Activated T-helper 2 cell treated with anti-CD3 and anti-CD28 coated beads, Interferon-gamma antibody, Interleukin-2, Interleukin-4, amounts not matched to agents 10 μg/mL and 5 μg/mL and 100 μg/mL, durations not matched to agents 14 hours and 24 hours and 36 hours (primary cell): ENCODE measurements around the gene ARR3. TPM values are rescaled to one million over a fixed set of nuclear protein-coding genes. Genes with fewer than 3 reads are reported as not detected.
A peak's percentile ranks its signal among the peaks of the same experiment; 100 is the strongest.
"Not testable (repeated sequence)": the region's sequence is repeated elsewhere in the genome, so short reads cannot be mapped to it uniquely, and the experiment has no call there.

Source experiments
- DNase-seq: peaks from one replicate; pipeline ENCODE4 v3.0.0; 2021; ENCODE audit warnings: low spot score
- H3K27ac Mint-ChIP-seq: one replicate; pipeline ENCODE4 v1.8.0; 2021; ENCODE audit warnings: mixed read lengths
- H3K27me3 Mint-ChIP-seq: one replicate; pipeline ENCODE4 v1.8.0; 2021; ENCODE audit warnings: low read depth, mixed read lengths
- H3K36me3 Mint-ChIP-seq: one replicate; pipeline ENCODE4 v1.8.0; 2021; ENCODE audit warnings: low read depth, mixed read lengths
- H3K4me1 Mint-ChIP-seq: one replicate; pipeline ENCODE4 v1.8.0; 2021; ENCODE audit warnings: low read depth, mixed read lengths
- H3K4me3 Mint-ChIP-seq: one replicate; pipeline ENCODE4 v1.8.0; 2021; ENCODE audit warnings: low read depth, mild to moderate bottlenecking, moderate library complexity, mixed read lengths
- H3K9me3 Mint-ChIP-seq: one replicate; pipeline ENCODE4 v1.8.0; 2021; ENCODE audit warnings: mixed read lengths
- intact Hi-C: fragments of 100-400 bp; cut with micrococcal nuclease; formaldehyde crosslinking; loops from one replicate; pipeline ENCODE4 v1.15.1; 2023
- total RNA-seq: library from RNA; stranded (reverse); gene quantifications from 2 replicates; pipeline ENCODE4 v1.2.3, GENCODE V29; 2022

Gene ARR3
- total RNA-seq, 1 donor from 2014 or later, result not detected

GRCh38 chrX:70289793-70290770 lies 21.9 kb downstream of the ARR3 start, which contains the start of the genes KIF4A and PDZD11:
Gene KIF4A (plus strand): TSS chrX:70290104. CDS start chrX:70290459, 355 bp downstream.
Gene PDZD11 (minus strand): TSS chrX:70289927. CDS start chrX:70289341, 586 bp downstream.
- Mint-ChIP-seq H3K36me3 (peaks cover 33% of the 10 kb centered on the region), H3K4me1 (peaks cover 23% of the 10 kb centered on the region), H3K27ac (peak within 1 kb of the TSS; percentile 85), H3K27me3 (no peaks in the 10 kb centered on the region), H3K9me3 (no peaks in the 10 kb centered on the region), H3K4me3 (peak within 1 kb of the TSS; percentile 93)
- intact Hi-C loops, result loop anchor here (1.0 to 2.0 kb wide), 2 partner anchors 47 to 157 kb away; partner anchors contain the start of gene IGBP1
- peak; percentile 83 for DNase-seq

- peaks cover 23% of the 10 kb centered on the region for H3K4me1 Mint-ChIP-seq
These were observed 24.7 kb downstream of the ARR3 start for GRCh38 chrX:70292788-70293187.

DNA sequence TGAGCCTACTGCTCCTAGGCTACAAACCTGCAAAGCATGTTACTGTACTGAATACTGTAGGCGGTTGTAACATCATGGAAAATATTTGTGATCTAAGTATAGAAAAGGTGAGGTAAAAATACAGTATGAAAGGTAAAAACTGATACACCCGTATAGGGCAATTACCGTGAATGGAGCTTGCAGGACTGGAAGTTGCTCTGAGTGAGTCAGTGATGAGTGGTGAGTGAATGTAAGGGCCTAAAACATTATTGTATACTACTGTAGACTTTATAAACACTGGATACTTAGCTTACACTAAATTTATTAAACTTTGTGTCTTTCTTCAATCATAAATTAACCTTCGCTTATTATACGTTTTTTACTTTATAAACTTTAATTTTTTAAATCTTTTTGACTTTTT lies 25.5 kb downstream of the ARR3 start:
- no peaks in the 10 kb centered on the region for H3K9me3 Mint-ChIP-seq
- peaks cover 16% of the 10 kb centered on the region for H3K36me3 Mint-ChIP-seq
- H3K4me1 Mint-ChIP-seq, result peaks cover 23% of the 10 kb centered on the region
- no peak for DNase-seq
- H3K27me3 Mint-ChIP-seq, result no peaks in the 10 kb centered on the region
- H3K27ac Mint-ChIP-seq, result no peak overlapping the region
- intact Hi-C loops, result no loop called here
- H3K4me3 Mint-ChIP-seq, result no peak overlapping the region

More at GRCh38 chrX:70292788-70293187, 24.7 kb downstream of the ARR3 start:
- no peaks in the 10 kb centered on the region for H3K9me3 Mint-ChIP-seq
- H3K36me3 Mint-ChIP-seq, result peaks cover 20% of the 10 kb centered on the region
- no peaks in the 10 kb centered on the region for H3K27me3 Mint-ChIP-seq
- intact Hi-C loops, result no loop called here
- no peak overlapping the region for H3K27ac Mint-ChIP-seq
- H3K4me3 Mint-ChIP-seq, result peak overlapping the region; percentile 52
- DNase-seq, result no peak

DNA sequence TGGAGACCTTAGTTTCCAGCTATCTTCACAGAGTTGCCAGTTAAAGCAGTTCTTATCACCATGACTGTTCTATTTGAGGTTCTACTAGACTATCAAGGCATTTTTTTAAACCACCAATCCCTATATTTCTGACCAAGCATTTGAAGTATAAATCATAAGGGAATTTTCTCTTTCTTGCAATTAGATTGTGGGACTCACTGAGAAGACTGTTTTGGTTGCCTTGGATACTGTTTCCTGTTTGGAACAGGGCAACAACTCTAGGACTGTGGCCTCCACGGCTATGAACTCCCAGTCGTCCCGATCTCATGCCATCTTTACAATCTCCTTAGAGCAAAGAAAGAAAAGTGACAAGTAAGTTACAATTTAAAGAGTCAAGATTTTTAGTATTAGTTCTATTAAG lies 33.6 kb downstream of the ARR3 start:
- Mint-ChIP-seq H3K36me3 (peaks cover 59% of the 10 kb centered on the region), H3K4me3 (no peak overlapping the region), H3K9me3 (no peaks in the 10 kb centered on the region), H3K4me1 (peaks cover 19% of the 10 kb centered on the region), H3K27ac (peak overlapping the region; percentile 33), H3K27me3 (no peaks in the 10 kb centered on the region)
- no peak for DNase-seq
- intact Hi-C loops, result no loop called here

DNA sequence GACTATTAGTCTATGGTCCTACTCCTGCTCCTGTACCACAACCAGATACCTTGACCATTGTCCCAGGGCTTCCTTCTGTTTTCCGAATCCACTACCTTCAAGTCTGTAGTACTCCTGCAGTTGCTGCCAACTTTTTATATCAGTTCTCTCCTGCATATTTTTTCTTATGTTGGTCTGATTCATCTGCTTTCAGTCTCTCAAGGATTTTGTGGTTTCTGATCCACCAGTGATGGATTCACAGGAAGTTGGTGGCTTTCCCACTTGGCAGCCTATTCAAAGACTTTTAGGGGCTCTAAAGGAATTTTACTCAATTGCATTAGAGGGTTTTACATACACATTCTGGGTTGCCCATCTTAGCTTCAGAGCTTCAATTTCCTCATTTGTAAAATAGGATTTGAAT lies 45.4 kb downstream of the ARR3 start:
- peaks cover 26% of the 10 kb centered on the region for H3K36me3 Mint-ChIP-seq
- no peak for DNase-seq
- no peak overlapping the region for H3K4me3 Mint-ChIP-seq
- intact Hi-C loops, result no loop called here
- H3K4me1 Mint-ChIP-seq, result peaks cover 6% of the 10 kb centered on the region
- H3K27me3 Mint-ChIP-seq, result no peaks in the 10 kb centered on the region
- H3K27ac Mint-ChIP-seq, result no peak overlapping the region
- no peaks in the 10 kb centered on the region for H3K9me3 Mint-ChIP-seq

DNA sequence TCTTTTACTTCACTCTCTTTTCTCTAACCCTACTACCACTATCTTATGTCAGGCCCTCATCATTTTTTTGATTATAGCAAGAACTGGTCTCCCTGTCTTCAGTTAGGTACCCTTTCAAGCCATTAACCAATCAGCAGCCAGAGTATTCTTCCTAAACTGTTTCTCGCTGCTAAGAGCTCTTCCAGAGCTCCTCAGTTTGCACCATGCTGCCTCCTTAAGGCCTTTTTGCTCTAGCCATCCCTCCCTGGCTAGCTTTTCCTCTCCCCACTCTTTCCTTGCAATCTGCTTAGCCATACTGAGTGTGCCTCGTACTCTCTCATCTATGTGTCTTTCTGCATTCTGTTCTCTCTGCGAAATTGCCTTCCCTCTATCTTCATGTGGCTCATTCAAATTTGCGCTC lies 54.6 kb downstream of the ARR3 start:
- no peak for DNase-seq
- Mint-ChIP-seq H3K27me3 (no peaks in the 10 kb centered on the region), H3K36me3 (peaks cover 17% of the 10 kb centered on the region), H3K27ac (no peak overlapping the region), H3K4me1 (peaks cover 2% of the 10 kb centered on the region), H3K4me3 (no peak overlapping the region), H3K9me3 (no peaks in the 10 kb centered on the region)
- intact Hi-C loops, result no loop called here

- H3K4me3 Mint-ChIP-seq, H3K27ac Mint-ChIP-seq, H3K9me3 Mint-ChIP-seq, intact Hi-C loops, DNase-seq, H3K27me3 Mint-ChIP-seq, H3K4me1 Mint-ChIP-seq: not testable (repeated sequence)
- H3K36me3 Mint-ChIP-seq, result peaks cover 18% of the 10 kb centered on the region
These were observed 55.5 kb downstream of the ARR3 start for GRCh38 chrX:70323628-70324027.

GRCh38 chrX:70324326-70324725 lies 56.2 kb downstream of the ARR3 start:
- Mint-ChIP-seq H3K4me3 (no peak overlapping the region), H3K27ac (no peak overlapping the region)
- no peak for DNase-seq

DNA sequence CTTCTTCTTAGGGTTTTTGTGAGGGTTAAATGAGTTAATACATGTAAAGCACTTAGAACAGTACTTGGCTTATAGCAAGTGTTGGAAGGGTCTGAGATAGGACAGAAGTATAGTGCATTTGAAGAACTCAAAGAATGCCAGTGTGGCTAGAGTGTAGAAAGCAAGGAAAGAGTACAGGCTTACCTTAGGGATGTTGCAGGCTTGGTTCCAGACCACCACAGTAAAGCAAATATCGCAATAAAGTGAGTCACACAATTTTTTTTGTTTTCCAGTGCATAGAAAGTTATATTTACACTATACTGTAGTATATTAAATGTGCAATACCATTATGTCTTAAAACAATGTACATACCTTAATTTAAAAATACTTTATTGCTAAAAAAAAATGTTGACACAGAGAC lies 63.0 kb downstream of the ARR3 start:
- Mint-ChIP-seq H3K4me1 (peaks cover 3% of the 10 kb centered on the region), H3K36me3 (peaks cover 44% of the 10 kb centered on the region), H3K4me3 (no peak overlapping the region), H3K27ac (no peak overlapping the region), H3K9me3 (no peaks in the 10 kb centered on the region), H3K27me3 (no peaks in the 10 kb centered on the region)
- intact Hi-C loops, result no loop called here
- DNase-seq, result no peak

More at GRCh38 chrX:70324326-70324725, 56.2 kb downstream of the ARR3 start:
- Mint-ChIP-seq H3K36me3 (peaks cover 18% of the 10 kb centered on the region), H3K27me3 (no peaks in the 10 kb centered on the region), H3K4me1 (peaks cover 2% of the 10 kb centered on the region), H3K9me3 (no peaks in the 10 kb centered on the region)
- intact Hi-C loops, result no loop called here

Other genes starting within 250 kb of the ARR3 start
- not detected in 2 replicates for gene AWAT2, start 218.4 kb upstream of the ARR3 start, total RNA-seq
- not detected in 2 replicates for gene OTUD6A, start 205.9 kb upstream of the ARR3 start, total RNA-seq
- gene IGBP1, start 134.9 kb upstream of the ARR3 start, total RNA-seq, result 33.0 and 33.6 TPM in 2 replicates
- gene DGAT2L6, start 90.9 kb upstream of the ARR3 start, total RNA-seq, result not detected in 2 replicates
- not detected in 2 replicates for gene AWAT1, start 33.7 kb upstream of the ARR3 start, total RNA-seq
- 0.55 and 0.71 TPM in 2 replicates for gene P2RY4, start 8.1 kb upstream of the ARR3 start, total RNA-seq
- not detected in 2 replicates for gene RAB41, start 13.8 kb downstream of the ARR3 start, total RNA-seq
- 27.7 and 31.4 TPM in 2 replicates for gene PDZD11, start 21.6 kb downstream of the ARR3 start, total RNA-seq
- gene KIF4A, start 21.8 kb downstream of the ARR3 start, total RNA-seq, result 24.4 and 26.5 TPM in 2 replicates
- gene GDPD2, start 155.0 kb downstream of the ARR3 start, total RNA-seq, result 0.21 and 0.28 TPM in 2 replicates
- 40.7 and 40.9 TPM in 2 replicates for gene DLG3, start 176.5 kb downstream of the ARR3 start, total RNA-seq